Activated T-helper 1 cell treated with anti-CD3 and anti-CD28 coated beads, Interleukin-2, amount 50 U/mL, for 16 hours (primary cell): ENCODE results near the gene SS18L1.

ENCODE experiments used
- DNase-seq, 2 donors: peaks; one replicate each; pipeline ENCODE4 v3.0.0-alpha.2; 2020; ENCODE audit warnings: low read depth in 1 of 2, low spot score in 1 of 2

SS18L1 gene

DNA sequence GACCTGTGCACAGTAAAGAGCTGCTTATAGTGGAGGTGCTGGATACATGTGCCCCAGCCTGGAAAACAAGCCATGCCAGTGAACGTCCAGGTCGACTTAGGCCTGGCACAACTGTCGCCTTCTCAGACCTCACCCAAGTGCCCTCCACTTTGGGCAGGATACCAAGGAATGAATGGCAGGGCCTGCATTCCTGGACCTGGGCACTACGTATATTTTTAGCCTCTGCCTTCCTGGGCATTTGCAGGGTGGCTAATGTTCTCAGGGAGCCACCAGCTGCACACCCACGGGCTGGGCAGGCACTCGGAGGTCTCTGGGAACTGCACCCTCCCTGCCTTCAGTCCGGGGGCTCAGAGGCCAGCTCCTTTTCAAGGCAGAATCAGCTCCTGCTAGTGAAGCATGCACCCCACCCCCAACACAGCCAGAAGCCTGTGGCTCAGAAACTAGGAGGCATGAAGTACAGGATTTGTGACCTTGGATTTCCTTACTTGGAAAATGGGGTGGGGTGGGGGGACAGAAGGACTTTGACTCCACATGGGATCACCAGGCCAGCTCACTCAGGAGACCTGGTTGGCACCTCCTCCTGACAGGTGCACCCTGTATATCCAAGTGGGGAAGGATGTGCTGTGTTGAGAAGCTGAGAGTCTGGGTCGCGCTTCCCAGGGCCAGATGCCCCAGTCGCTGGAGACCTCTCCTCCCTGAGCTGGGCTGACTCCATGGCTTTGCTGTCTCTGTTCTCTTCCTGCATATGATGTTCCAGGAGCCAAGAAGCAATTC lies 23.8 kb upstream of the SS18L1 start:
- DNase-seq: no peak

- no peak for DNase-seq
Observed at GRCh38 chr20:62120365-62120762, 23.2 kb upstream of the SS18L1 start.

DNA sequence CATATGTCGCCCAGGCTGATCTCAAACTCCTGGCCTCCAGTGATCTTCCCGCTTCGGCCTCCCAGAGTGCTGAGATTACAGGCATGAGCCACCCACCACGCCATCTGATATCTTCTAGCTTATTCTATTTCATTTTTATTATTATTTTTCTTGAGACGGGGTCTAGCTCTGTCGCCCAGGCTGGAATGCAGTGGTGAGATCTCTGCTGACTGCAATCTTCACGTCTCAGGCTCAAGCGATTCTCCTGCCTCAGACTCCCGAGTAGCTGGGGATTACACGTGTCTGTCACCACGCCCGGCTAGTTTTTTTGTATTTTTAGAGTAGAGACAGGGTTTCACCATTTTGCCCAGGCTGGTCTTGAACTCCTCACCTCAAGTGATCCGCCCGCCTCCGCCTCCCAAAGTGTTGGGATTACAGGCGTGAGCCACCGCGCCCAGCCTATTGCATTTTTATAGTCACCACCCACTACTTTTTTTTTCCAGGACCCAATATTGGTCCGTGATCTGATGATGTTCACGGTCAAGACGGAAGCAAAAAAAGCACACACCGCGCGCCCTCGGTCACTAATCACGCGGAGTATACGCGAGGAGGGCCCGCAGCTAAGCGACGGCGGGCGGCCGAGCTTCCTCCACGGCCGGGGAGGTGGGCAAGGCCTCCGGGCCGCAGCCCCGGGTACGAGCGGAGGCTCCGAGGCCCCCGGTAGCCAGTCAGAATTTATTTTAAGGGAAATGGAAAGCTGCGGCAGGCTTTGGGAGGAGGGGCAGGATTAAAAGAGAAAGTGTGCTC lies 22.4 kb upstream of the SS18L1 start:
- no peak for DNase-seq

DNA sequence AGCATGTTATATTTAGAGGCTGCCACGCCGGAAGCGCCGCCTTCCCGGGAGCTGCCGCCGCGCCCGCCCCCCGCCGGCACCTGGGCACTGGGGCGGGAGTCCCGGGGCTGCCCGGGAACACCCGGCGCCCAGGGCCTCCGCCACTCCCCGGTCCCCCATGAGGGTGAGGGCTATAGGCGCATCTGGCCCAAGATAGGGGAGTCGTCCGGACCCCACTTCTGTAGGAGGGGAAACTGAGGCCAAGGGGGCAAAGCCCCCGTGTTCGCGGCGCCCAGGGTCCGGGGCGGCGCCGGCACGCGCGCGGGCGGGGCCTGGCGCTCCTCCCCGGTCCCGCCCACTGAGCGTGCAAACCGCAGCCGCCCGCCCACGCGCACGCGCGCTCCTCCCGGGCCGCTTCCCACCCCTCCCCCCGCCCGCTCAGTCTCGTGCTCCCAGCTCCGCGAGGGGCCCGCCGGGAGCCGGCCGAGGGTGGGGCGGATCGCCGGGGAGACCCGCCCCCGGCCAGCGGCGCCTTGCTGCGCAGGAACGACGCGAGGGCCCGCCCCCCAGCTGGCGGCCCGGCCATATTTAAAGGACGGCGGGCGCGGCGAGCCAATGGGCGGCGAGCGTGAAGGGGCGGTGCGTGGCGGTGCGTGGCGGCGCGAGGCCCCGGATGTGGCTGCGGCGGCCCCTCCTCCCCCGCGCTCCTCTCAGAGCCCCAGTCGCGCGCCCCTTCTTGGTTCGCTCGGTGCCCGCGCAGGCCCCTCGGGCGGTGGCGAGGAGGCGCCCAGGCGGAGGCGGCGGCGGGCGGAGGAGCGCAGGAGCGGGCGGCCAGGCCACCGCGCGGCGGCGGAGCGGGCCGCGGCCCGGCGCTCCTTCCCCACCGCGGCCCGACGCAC lies 21.6 kb upstream of the SS18L1 start, which contains the start of gene LSM14B:
LSM14B (plus strand) TSS at position 700 of the 878 bp plus-strand sequence. CDS start 192 bp downstream, outside the sequence.
- DNase-seq: peak; percentile 88 to 98

DNA sequence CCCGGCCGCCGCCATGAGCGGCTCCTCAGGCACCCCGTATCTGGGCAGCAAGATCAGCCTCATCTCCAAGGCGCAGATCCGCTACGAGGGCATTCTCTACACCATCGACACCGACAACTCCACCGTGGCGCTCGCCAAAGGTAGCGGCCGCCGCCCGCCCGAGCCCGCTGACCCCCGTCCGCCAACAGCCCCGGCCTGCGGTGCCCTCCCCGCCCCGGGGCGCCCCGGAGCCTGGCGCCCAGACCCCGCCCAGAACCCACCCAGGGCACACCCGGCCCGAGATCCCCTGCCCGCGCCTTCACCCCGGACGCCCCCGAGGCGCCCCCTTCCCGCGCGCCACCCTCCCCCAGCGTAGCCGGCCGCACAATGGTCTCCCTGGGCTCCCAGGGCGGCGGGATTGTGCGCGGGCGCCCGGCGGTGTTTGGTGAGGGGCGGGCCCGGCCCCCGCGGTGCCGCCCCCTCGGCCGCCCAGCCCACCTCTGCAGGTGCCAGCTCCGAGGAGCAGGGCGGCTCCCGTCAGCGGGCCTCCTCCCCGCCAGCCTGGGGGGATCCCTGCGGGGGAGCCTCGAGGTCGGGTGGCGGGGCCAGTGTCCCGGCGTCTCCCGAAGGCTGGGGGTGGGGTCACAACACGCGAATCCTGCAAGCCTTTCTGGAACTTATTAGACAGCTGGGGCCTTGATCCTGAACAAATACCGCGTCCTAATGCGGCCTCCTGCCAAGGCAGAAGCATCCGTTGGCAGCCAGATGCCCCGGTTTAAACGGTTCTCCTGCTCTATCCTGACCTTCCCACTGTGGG lies 20.7 kb upstream of the SS18L1 start:
- peak in 1 of 2 donors; percentile 26 for DNase-seq

- no peak for DNase-seq
Observed at GRCh38 chr20:62123450-62124118, 20.0 kb upstream of the SS18L1 start.

- no peak for DNase-seq
Observed at GRCh38 chr20:62126141-62126540, 17.4 kb upstream of the SS18L1 start.

- DNase-seq: no peak
Observed at GRCh38 chr20:62127799-62128198, 15.8 kb upstream of the SS18L1 start.

DNA sequence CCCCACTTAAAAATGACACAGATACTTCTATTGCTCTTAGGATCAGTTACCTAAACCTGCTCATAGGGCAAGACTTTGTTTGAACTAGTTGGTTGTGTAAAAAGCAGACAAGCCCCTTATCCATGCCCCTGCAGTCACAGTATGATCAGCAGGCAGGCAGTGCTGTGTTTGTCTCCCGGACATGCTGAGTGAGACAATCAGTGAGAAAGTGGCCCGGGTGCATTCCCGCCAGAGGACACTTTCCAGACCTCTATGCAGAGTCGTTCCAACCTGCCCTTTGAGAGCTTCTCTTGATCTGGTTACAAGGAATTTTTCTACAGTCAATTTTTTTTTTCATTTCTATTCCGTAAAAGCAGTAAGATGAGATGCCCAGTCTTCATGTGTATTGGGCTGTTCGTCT lies 15.1 kb upstream of the SS18L1 start:
- DNase-seq: no peak

- DNase-seq: no peak
Observed at GRCh38 chr20:62129731-62130531, 13.6 kb upstream of the SS18L1 start.

GRCh38 chr20:62131560-62132320 lies 11.8 kb upstream of the SS18L1 start:
- no peak for DNase-seq

DNA sequence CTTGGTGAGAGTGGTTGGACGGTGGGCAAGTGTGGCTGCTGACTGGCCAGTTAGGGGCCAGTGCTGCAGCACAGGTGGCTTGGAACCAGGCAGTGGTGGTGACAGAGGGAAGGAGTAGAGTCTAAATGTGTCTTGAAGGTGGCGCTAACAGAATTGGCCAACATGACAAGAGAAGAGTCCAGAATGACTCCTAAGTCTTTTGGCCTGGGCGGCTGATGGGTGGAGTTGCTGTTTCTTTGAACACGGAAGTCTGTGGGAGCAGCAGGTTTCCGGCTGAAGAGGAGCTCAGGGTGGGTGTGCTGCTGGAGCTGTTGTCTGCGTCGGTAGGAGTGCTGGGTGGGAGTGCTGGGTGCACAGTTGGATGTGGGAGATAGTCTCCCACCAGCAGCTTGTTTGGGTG lies 11.1 kb upstream of the SS18L1 start:
- no peak for DNase-seq

DNA sequence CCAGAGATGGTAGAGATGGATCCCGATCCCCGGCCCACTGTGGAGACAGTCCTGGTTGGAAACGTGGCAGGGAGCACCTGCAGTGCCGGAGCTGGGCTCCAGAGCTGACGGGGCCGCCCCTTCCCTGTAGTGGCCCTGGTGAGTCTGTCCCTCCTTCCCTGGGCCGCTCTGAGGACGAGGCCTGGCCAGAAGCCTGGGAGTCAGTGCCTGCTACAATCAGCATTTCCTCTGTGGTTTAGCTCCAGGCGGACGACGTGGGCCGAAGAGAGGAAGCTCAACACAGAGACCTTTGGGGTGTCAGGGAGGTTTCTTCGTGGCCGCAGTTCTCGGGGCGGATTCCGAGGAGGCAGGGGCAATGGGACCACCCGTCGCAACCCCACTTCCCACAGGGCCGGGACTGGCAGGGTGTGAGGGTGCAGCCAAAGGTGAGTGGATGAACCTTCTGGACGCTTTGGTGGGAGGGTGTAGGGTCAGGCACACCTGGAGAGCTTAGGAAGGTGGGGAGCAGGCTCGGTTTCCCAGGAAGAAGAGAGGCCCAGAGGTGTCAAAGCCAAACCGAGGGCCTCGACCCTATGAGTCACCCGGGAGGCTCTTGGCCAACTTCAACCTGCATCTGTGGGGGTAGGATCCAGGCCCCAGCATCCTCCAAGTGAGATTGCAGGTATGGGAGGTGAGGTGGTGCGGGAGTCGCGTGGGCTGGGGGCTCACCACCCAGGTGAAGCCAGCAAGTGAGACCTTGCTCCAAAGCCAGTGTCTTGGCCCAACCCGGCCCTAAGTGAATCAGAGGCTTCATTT lies 10.3 kb upstream of the SS18L1 start:
- DNase-seq: no peak

GRCh38 chr20:62133864-62134263 lies 9.7 kb upstream of the SS18L1 start:
- no peak for DNase-seq

- no peak for DNase-seq
Observed at GRCh38 chr20:62134735-62135231, 8.8 kb upstream of the SS18L1 start.

DNA sequence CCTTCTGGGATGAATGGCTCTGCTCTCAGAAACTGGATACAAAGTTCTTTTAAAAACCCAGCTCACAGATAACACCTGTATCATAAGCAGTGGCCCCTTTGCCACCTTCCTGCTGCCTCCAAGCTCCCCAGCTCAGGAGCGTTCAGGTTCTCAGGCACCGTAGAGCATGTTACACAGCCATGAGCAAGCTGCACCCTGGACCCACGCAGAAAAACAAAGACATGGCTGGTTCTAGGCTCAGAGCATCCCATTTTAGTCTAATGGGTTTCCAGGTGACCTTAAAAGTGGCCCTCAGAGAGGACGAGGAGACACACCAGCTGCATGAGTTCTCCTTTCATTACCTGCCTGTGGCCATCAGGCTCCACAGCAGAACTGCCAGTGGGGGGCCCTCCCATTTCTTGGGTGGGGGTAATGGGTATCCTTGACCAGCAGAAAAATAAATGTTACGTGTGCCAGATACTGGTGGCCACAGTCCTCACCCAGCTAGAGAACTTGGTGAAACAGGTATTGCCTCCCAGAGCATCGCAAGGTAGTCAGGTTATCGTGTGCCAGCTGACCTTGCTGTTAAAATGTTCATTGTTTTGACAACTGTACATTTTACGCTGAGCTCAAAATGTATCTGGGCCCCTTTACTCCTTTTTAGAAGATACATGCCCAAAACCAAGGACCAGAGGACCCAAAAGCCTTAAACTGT lies 7.8 kb upstream of the SS18L1 start:
- DNase-seq: no peak
